Breast epithelium (tissue), 4 donors: ENCODE measurements around the gene PRKACA. TPM values are rescaled to one million over a fixed set of nuclear protein-coding genes. Genes with fewer than 3 reads are reported as not detected.

Experiments used
- DNase-seq, 2 donors: peaks; one replicate each; pipeline ENCODE4 v3.0.0-alpha.2; 2019; ENCODE audit warnings: low spot score in 2 of 2
- H3K27ac ChIP-seq, 2 donors: fragments of 200-600 bp; sonication (generic) in 1 of 2; one replicate each; pipeline ENCODE4 v1.5.1; 2016 to 2019; ENCODE audit warnings: mild to moderate bottlenecking in 1 of 2
- H3K27me3 ChIP-seq, 2 donors: fragments of 200-600 bp; sonication (generic) in 1 of 2; one replicate each; pipeline versions ENCODE4 v1.5.1 to v1.6.0; 2017 to 2019; ENCODE audit warnings: control low read depth in 1 of 2, mild to moderate bottlenecking in 1 of 2
- H3K36me3 ChIP-seq: fragments of 200-600 bp; one replicate; pipeline ENCODE4 v1.5.1; 2019
- H3K4me1 ChIP-seq, 2 donors: fragments of 200-600 bp; sonication (generic); one replicate each; pipeline ENCODE4 v1.5.1; 2016 to 2019; ENCODE audit warnings: control low read depth in 1 of 2
- H3K4me3 ChIP-seq, 3 donors: fragments of 200-600 bp; sonication (generic); 1 replicate in 2 of 3; 2 replicates in 1 of 3; pipeline ENCODE4 v1.5.1; 2016 to 2019; ENCODE audit warnings: mild to moderate bottlenecking in 3 of 3, moderate library complexity in 2 of 3
- H3K9me3 ChIP-seq, 2 donors: fragments of 200-600 bp; sonication (generic) in 1 of 2; one replicate each; pipeline ENCODE4 v1.5.1; 2016 to 2019; ENCODE audit warnings: control low read depth in 1 of 2
- POLR2A ChIP-seq: fragments of 450-650 bp; IDR thresholded peaks from one replicate; pipeline ENCODE4 v1.6.1; 2016; ENCODE audit warnings: antibody characterized with exemption, mild to moderate bottlenecking, moderate library complexity
- POLR2AphosphoS5 ChIP-seq, 3 donors: sonication (generic); formaldehyde crosslinking; IDR thresholded peaks; one replicate each; pipeline ENCODE4 v1.6.1; 2017; ENCODE audit warnings: antibody characterized with exemption in 3 of 3
- intact Hi-C: fragments of 100-400 bp; cut with DNase I; formaldehyde crosslinking; loops from one replicate; pipeline ENCODE4 v1.15.1; 2023; ENCODE audit warnings: low total_unique reads
- total RNA-seq, 3 donors: library from RNA; depleted of rRNA; stranded (reverse); fragments of >200 nt; gene quantifications; one replicate each; pipeline ENCODE4 v1.1.0, GENCODE V29; 2016
- TF ChIP-seq, protein P1 (sequence below), 3 donors: fragments of 450-650 bp; IDR thresholded peaks; one replicate each; pipeline ENCODE4 v1.5.1; 2016 to 2017; ENCODE audit warnings: antibody characterized with exemption in 3 of 3, mild to moderate bottlenecking in 3 of 3, moderate library complexity in 3 of 3

Gene PRKACA
- total RNA-seq, 3 donors from 2014 or later: 27.2 to 44.8 (median 35.4) TPM

DNA sequence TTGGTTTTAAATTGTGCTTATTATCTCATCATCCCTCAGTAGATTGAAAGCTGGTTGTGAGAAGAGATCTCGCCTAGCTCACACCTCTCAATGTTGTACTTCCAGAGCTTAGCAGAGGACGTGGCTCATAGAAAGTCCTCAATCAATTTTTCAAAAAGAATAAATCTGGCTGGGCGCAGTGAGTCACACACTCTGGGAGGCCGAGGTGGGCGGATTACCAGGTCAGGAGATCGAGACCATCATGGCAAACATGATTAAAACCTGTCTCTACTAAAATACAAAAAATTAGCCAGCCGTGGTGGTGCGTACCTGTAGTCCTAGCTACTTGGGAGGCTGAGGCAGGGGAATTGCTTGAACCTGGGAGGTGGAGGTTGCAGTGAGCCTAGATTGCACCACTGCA lies 23.5 kb upstream of the PRKACA start:
- Histone ChIP-seq H3K4me1 (peaks cover 0 to 1% of the 10 kb centered on the region in 2 donors), H3K4me3 (no peak overlapping the region), H3K36me3 (no peaks in the 10 kb centered on the region), H3K27me3 (no peaks in the 10 kb centered on the region), H3K27ac (no peak overlapping the region), H3K9me3 (no peaks in the 10 kb centered on the region)
- DNase-seq: no peak
- TF ChIP-seq, protein P1, sequence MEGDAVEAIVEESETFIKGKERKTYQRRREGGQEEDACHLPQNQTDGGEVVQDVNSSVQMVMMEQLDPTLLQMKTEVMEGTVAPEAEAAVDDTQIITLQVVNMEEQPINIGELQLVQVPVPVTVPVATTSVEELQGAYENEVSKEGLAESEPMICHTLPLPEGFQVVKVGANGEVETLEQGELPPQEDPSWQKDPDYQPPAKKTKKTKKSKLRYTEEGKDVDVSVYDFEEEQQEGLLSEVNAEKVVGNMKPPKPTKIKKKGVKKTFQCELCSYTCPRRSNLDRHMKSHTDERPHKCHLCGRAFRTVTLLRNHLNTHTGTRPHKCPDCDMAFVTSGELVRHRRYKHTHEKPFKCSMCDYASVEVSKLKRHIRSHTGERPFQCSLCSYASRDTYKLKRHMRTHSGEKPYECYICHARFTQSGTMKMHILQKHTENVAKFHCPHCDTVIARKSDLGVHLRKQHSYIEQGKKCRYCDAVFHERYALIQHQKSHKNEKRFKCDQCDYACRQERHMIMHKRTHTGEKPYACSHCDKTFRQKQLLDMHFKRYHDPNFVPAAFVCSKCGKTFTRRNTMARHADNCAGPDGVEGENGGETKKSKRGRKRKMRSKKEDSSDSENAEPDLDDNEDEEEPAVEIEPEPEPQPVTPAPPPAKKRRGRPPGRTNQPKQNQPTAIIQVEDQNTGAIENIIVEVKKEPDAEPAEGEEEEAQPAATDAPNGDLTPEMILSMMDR (IDR thresholded peaks at IDR 0.05): no peak
- no peak for TF ChIP-seq POLR2A
- TF ChIP-seq POLR2AphosphoS5 (IDR thresholded peaks at IDR 0.05): no peak
- intact Hi-C loops: no loop called here

DNA sequence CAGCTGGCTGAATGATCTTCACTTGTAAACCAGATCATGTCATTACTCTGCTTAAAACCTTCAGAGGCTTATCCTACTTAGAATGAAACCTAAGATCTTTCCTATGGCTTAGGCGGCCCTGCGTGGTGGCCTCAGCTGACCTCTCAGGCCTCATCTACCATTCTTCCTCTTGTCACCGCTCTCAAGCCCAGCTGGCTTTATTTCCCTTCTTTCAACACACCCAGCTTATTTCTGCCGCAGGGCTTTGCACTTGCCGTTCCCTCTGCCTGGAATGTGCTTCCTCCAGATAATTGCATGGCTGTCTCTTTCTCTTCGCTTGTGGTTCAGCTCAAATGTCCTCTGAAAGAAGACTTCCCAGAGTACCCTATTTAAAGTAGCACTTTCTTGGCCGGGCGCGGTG lies 22.4 kb upstream of the PRKACA start:
- TF ChIP-seq POLR2A: no peak
- TF ChIP-seq, protein P1 (IDR thresholded peaks at IDR 0.05): no peak
- TF ChIP-seq POLR2AphosphoS5 (IDR thresholded peaks at IDR 0.05): no peak
- H3K27me3 ChIP-seq: no peaks in the 10 kb centered on the region
- H3K4me1 ChIP-seq: peaks cover 0 to 4% of the 10 kb centered on the region in 2 donors
- intact Hi-C loops: no loop called here
- peak overlapping the region in 1 of 2 donors; percentile 40 for H3K27ac ChIP-seq
- H3K4me3 ChIP-seq: no peak overlapping the region
- H3K9me3 ChIP-seq: no peaks in the 10 kb centered on the region
- DNase-seq: no peak
- no peaks in the 10 kb centered on the region for H3K36me3 ChIP-seq

DNA sequence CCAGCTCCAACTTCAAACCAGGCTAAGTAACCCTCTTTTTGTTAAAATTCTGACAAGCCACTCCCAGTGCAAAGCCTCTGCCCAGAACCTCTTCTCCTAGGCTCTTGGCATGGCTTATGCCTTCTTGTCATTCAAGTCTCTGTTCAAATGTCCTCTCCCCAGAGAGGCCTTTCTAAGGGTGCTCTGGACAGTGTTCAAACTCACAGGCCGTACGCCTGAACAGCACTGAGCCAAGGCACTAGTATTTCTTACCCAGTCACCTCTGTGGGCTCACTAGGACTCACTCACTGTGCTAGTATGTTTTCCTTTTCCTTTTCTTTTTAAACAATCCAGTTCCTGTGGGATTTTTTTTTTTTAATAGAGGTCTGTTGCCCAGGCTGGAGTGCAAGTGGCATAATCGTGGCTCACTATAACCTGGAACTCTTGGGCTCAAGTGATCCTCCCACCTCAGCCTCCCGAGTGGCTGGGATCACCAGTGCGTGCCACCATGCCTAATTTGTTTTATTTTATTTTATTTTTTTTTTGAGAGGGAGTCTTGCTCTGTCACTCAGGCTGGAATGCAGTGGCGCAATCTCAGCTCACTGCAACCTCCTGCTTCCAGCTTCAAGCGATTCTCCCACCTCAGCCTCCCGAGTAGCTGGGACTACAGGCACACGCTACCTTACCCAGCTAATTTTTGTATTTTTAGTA lies 21.2 kb upstream of the PRKACA start:
- no peak for DNase-seq
- Histone ChIP-seq H3K27ac (peak overlapping the region; percentile 59 to 98), H3K36me3 (no peaks in the 10 kb centered on the region), H3K4me3 (no peak overlapping the region), H3K4me1 (peaks cover 0 to 4% of the 10 kb centered on the region in 2 donors), H3K9me3 (no peaks in the 10 kb centered on the region), H3K27me3 (no peaks in the 10 kb centered on the region)
- TF ChIP-seq, protein P1 (IDR thresholded peaks at IDR 0.05): no peak
- TF ChIP-seq POLR2A (no peak), POLR2AphosphoS5 (IDR thresholded peaks at IDR 0.05) (no peak)
- intact Hi-C loops: no loop called here

DNA sequence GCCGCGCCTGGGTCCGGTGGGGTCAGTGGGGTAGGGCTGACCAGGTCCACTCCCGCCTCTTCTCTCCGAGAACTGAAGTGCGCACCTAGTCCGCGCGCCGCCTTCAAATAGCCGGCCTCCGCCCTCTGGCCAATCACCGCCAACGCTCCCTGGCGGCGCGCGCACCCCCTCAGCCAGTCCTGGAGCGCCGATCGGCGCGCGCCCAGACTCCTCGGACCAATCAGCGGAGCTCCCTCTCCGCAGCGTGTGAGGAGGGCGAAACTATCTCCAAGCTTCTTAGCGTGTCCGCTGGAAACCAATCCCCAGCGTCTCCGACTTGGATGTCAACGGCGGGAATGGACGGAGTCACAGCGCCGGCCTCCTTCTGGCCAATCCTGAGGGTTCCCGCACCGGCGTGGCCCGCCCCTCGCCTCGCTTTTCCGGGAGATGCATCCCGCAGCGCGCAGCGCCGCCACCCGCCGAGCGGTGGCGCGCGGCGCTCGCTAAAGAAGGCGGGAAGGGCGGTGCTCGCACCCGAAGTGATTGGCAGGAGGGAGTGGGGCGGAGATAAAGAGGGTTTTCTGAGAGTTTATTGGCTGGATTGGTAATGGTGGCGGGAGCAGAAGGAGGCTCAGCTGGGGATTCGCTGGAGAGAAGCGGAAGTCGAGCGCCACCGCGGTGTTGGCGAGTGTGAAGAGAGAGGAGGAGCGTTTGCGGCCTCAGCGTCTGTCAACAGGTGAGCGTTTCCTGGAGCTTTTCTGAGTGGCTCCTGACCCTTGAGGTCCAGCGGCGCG lies 19.1 kb upstream of the PRKACA start, which contains the start of gene ASF1B:
TSS of gene ASF1B (minus strand) at position 81 of the 773 bp plus-strand sequence. CDS start 133 bp downstream, outside the sequence.
- Histone ChIP-seq H3K9me3 (no peaks in the 10 kb centered on the region), H3K27me3 (no peaks in the 10 kb centered on the region), H3K27ac (peak within 1 kb of the TSS; percentile 97 to 98), H3K36me3 (no peaks in the 10 kb centered on the region), H3K4me3 (peak within 1 kb of the TSS; percentile 58 to 79 (median 76)), H3K4me1 (peaks cover 0 to 4% of the 10 kb centered on the region in 2 donors)
- TF ChIP-seq POLR2AphosphoS5 (IDR thresholded peaks at IDR 0.05) (peak in 2 of 3 donors; percentile 80 to 91), POLR2A (peak; percentile 33)
- TF ChIP-seq, protein P1 (IDR thresholded peaks at IDR 0.05): peak; percentile 79 to 96 (median 85)
- intact Hi-C loops: no loop called here
- peak; percentile 99 for DNase-seq

DNA sequence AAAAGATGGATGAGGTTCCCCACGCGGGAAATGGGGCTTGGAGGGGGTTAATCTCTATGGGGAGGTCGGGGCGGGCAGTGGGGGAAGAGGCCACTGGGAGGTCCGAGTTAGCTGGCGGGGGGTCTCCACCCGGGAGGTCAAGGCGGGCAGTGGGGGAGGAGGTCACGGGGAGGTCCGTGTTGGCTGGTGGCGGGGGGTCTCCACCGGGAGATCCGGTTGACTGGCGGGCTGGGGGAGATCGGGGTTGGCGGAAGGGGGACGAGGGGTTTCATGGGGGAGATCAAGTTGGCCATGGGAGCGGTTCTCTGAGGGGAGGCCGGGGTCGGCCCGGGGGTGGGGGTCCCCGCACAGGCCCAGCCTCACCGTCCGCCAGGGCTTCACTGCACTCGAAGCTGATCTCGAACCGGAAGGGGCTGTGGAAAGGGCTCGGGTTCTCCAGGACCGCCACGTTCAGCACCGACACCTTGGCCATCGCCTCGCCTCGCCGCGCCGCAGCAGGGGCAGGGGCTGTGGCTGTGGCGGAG lies 18.5 kb upstream of the PRKACA start:
- H3K36me3 ChIP-seq: no peaks in the 10 kb centered on the region
- H3K4me1 ChIP-seq: peaks cover 0 to 4% of the 10 kb centered on the region in 2 donors
- no peaks in the 10 kb centered on the region for H3K9me3 ChIP-seq
- TF ChIP-seq, protein P1 (IDR thresholded peaks at IDR 0.05): no peak
- TF ChIP-seq POLR2A (no peak), POLR2AphosphoS5 (IDR thresholded peaks at IDR 0.05) (no peak)
- no peaks in the 10 kb centered on the region for H3K27me3 ChIP-seq
- H3K4me3 ChIP-seq: peak overlapping the region; percentile 49 to 76 (median 72)
- no peak for DNase-seq
- peak overlapping the region; percentile 80 to 98 for H3K27ac ChIP-seq
- intact Hi-C loops: no loop called here
